ENCODE results near the gene USP44.

- TF ChIP-seq CTCF (conservative IDR thresholded peaks at IDR 0.05; ENCODE audit: low read depth in 2 of 2), result no peak
- TF ChIP-seq EZH2 (IDR thresholded peaks at IDR 0.05; ENCODE audit: low read depth, unreplicated experiment), result no peak
- TF ChIP-seq, protein P1, sequence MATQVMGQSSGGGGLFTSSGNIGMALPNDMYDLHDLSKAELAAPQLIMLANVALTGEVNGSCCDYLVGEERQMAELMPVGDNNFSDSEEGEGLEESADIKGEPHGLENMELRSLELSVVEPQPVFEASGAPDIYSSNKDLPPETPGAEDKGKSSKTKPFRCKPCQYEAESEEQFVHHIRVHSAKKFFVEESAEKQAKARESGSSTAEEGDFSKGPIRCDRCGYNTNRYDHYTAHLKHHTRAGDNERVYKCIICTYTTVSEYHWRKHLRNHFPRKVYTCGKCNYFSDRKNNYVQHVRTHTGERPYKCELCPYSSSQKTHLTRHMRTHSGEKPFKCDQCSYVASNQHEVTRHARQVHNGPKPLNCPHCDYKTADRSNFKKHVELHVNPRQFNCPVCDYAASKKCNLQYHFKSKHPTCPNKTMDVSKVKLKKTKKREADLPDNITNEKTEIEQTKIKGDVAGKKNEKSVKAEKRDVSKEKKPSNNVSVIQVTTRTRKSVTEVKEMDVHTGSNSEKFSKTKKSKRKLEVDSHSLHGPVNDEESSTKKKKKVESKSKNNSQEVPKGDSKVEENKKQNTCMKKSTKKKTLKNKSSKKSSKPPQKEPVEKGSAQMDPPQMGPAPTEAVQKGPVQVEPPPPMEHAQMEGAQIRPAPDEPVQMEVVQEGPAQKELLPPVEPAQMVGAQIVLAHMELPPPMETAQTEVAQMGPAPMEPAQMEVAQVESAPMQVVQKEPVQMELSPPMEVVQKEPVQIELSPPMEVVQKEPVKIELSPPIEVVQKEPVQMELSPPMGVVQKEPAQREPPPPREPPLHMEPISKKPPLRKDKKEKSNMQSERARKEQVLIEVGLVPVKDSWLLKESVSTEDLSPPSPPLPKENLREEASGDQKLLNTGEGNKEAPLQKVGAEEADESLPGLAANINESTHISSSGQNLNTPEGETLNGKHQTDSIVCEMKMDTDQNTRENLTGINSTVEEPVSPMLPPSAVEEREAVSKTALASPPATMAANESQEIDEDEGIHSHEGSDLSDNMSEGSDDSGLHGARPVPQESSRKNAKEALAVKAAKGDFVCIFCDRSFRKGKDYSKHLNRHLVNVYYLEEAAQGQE (IDR thresholded peaks at IDR 0.05; ENCODE audit: unreplicated experiment), result no peak
- no peak for TF ChIP-seq JUNB (IDR thresholded peaks at IDR 0.05; ENCODE audit: unreplicated experiment)
- no peak for TF ChIP-seq CREB1 (CRISPR knock-in tag; IDR thresholded peaks at IDR 0.05; ENCODE audit: low read depth)
- no peak for TF ChIP-seq POLR2AphosphoS5 (IDR thresholded peaks at IDR 0.05; ENCODE audit: low read depth)
- no peak for TF ChIP-seq EZH2phosphoT487 (IDR thresholded peaks at IDR 0.05; ENCODE audit: unreplicated experiment)
- no peak for TF ChIP-seq ETS1 (IDR thresholded peaks at IDR 0.05)
- no peak for TF ChIP-seq STAT1 (IDR thresholded peaks at IDR 0.05; ENCODE audit: unreplicated experiment)
- TF ChIP-seq ZNF331 (CRISPR knock-in tag; IDR thresholded peaks at IDR 0.05; ENCODE audit: low read depth), result no peak
- TF ChIP-seq, protein P2, sequence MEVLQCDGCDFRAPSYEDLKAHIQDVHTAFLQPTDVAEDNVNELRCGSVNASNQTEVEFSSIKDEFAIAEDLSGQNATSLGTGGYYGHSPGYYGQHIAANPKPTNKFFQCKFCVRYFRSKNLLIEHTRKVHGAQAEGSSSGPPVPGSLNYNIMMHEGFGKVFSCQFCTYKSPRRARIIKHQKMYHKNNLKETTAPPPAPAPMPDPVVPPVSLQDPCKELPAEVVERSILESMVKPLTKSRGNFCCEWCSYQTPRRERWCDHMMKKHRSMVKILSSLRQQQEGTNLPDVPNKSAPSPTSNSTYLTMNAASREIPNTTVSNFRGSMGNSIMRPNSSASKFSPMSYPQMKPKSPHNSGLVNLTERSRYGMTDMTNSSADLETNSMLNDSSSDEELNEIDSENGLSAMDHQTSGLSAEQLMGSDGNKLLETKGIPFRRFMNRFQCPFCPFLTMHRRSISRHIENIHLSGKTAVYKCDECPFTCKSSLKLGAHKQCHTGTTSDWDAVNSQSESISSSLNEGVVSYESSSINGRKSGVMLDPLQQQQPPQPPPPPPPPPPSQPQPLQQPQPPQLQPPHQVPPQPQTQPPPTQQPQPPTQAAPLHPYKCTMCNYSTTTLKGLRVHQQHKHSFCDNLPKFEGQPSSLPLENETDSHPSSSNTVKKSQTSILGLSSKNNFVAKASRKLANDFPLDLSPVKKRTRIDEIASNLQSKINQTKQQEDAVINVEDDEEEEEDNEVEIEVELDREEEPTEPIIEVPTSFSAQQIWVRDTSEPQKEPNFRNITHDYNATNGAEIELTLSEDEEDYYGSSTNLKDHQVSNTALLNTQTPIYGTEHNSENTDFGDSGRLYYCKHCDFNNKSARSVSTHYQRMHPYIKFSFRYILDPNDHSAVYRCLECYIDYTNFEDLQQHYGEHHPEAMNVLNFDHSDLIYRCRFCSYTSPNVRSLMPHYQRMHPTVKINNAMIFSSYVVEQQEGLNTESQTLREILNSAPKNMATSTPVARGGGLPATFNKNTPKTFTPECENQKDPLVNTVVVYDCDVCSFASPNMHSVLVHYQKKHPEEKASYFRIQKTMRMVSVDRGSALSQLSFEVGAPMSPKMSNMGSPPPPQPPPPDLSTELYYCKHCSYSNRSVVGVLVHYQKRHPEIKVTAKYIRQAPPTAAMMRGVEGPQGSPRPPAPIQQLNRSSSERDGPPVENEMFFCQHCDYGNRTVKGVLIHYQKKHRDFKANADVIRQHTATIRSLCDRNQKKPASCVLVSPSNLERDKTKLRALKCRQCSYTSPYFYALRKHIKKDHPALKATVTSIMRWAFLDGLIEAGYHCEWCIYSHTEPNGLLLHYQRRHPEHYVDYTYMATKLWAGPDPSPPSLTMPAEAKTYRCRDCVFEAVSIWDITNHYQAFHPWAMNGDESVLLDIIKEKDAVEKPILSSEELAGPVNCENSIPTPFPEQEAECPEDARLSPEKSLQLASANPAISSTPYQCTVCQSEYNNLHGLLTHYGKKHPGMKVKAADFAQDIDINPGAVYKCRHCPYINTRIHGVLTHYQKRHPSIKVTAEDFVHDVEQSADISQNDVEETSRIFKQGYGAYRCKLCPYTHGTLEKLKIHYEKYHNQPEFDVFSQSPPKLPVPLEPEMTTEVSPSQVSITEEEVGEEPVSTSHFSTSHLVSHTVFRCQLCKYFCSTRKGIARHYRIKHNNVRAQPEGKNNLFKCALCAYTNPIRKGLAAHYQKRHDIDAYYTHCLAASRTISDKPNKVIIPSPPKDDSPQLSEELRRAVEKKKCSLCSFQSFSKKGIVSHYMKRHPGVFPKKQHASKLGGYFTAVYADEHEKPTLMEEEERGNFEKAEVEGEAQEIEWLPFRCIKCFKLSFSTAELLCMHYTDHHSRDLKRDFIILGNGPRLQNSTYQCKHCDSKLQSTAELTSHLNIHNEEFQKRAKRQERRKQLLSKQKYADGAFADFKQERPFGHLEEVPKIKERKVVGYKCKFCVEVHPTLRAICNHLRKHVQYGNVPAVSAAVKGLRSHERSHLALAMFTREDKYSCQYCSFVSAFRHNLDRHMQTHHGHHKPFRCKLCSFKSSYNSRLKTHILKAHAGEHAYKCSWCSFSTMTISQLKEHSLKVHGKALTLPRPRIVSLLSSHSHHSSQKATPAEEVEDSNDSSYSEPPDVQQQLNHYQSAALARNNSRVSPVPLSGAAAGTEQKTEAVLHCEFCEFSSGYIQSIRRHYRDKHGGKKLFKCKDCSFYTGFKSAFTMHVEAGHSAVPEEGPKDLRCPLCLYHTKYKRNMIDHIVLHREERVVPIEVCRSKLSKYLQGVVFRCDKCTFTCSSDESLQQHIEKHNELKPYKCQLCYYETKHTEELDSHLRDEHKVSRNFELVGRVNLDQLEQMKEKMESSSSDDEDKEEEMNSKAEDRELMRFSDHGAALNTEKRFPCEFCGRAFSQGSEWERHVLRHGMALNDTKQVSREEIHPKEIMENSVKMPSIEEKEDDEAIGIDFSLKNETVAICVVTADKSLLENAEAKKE (CRISPR knock-in tag; IDR thresholded peaks at IDR 0.05), result no peak
Observed at GRCh38 chr12:95498968-95499367, 52.3 kb downstream of the USP44 start.

Data from GM23338 (cell line).